HK-2 (cell line): ENCODE measurements around the gene SOX5.

Source experiments
- DNase-seq: peaks from one replicate; pipeline ENCODE4 v3.0.0-alpha.2; 2018; ENCODE audit not compliant: unreplicated experiment

The SOX5 gene

DNA sequence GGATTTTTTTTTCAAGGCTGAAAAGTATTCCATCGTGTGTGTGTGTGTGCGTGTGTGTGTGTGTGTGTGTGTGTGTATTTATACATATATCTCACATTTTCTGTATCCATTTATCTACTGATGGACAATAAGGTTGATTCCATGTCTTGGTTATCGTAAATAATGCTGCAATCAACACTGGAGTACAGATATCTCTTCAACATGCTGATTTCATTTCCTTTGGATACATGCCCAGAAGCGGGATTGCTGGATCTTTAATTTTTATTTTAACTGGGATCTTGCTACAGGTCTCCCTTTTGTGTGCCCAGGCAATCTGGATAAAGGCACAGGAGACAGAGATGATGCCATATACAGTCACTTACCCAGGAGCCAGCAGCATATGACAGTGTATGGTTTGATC lies 338.1 kb downstream of the SOX5 start:
- no peak for DNase-seq

DNA sequence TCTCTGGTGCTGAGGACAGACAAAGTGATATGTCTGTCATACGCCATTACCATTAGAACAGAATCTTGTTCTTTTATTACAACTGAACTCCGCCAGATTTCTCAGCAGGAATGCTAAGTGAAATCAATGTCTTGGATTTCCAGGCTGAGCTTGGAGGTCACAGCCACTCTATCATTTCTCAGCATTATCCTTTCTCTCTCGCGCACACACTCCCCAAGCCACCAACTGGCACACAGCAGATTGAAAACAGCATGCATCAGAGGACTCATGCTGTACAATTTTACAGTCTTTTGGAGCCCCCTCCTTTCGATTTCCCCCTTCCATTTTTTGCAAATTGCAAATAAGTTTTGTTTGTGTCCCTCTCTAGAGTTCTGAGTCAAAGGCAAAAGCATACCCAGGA lies 348.6 kb downstream of the SOX5 start:
- DNase-seq, result no peak

DNA sequence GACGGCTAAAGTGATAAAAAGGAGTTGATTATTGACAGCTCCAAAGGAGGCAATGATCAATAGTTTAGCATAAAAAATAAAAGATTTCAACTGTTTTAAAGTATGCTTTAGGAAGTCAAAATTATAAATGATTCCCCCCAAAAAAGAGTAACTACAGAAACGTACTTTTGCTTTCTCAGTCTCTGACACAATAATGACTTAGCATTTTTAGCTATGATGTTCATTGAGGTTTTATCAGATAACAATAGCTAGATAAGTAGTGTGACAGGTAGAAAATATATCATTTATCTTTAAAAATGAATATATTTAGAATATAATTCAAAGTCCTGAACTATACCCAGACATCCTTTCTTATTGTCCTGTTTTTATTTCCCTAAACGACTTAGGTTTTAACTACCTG lies 352.9 kb downstream of the SOX5 start:
- no peak for DNase-seq

DNA sequence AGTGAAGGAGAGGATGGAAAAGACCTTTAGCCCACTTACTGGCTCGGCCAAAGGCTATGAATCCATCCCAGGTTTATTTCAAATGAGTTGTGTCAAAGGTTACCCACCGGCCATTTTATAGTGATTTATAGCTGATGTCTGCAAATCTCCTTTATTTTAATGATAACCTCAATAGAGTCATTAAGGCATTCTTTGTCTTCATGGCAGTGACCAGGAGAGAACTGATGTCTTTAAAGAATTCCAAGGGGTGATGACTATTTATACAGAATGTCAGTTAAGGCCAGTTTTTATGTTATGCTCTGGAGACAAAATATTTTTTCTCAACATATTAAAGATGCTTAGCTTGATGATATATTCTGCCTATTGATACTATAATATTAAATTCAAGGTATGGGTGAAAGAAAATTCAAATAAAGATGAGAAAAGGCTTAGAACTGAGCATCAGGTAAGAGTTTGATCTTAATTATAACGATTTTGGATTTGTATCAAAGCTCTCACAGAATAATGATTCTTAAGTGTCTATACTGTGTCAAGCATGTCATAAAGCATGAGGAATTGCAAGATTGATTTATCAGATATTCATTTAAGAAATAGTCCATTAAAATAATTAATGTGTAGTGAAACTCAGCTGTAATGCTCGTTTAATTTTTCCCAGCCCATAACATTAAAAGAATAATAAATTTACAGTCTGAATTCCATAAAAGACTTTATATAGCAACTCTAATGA lies 361.5 kb downstream of the SOX5 start:
- DNase-seq, result no peak

DNA sequence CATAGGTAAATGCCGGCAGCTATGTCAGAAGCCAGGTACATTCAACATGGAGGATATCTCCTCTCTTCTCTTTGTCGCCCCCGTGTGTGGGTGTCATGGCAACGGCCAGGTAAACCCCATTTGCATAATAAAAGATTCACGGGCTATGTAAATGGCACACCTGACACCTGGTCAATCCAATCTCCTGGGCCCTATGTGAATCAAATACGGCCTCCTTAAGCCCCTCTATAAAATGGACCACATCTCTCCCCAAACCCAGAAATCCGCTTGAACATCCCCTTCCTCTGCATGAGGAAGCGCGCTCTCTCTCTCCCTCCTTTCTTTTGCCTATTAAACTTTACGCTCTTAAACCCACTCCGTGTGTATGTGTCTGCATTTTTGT lies 363.7 kb downstream of the SOX5 start:
- DNase-seq, result no peak

DNA sequence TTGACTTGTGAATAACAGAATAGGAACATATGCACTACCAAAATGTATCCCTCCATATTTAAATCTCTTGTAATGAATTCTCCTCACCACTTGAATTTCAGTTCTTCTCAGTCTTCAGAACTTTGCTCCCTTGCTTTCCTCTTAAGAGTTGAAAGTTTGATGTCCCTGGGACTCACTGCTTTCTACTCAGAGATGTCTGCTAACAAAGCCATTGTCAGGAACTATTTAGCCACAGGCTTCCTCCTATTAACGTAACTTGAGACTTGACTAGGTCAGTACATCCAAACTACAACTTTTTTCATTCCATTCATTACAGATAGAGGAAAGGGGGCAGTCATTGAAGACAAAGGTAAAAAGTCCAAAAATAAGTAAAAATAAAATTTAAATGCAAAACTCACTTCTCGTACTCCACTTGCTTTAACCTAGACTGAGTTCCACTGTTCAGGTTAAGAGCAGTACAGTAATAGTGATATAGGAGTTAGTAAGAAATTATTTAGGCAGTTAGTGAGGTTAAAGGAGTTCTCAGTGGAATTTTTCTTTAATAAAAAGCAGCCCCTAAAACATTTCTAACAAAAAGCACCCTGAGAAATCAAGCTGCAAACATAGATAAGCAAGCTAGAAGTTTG lies 364.2 kb downstream of the SOX5 start:
- no peak for DNase-seq

DNA sequence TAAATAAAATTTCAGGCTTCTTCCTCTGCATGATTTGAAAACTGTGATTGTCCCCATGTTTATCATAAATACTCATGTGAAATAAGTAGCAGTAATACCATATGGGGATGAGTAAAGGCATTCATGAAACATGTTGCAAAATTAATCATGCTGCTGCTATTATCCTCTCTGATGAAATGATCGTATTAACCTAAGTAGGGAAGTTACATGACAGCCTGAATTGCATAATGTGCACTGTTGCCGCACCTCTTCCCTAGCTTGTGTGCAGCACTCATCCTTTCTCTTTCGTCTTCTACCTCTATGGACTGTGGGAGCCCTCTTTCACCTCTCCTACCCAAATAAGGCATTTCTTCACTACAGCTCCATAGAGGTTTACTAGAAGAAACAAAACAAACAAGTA lies 367.6 kb downstream of the SOX5 start:
- no peak for DNase-seq

DNA sequence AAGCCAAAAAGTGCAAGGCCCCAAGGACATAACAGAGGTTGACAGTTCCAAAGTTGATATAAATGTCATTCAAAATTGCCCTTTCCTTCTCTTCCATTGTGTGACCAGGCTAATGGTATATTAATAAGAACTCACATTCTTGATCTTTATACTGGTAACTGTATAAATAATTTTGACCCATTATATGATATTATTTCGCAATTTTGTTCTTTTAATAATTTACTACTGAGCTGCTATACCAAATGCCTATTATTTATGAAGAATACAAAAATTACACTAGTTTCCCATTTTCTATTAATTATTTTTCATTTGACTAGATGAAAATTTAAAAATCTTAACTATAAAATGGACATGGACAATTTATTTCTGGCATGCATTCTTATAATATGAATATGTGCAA lies 370.2 kb downstream of the SOX5 start:
- no peak for DNase-seq

DNA sequence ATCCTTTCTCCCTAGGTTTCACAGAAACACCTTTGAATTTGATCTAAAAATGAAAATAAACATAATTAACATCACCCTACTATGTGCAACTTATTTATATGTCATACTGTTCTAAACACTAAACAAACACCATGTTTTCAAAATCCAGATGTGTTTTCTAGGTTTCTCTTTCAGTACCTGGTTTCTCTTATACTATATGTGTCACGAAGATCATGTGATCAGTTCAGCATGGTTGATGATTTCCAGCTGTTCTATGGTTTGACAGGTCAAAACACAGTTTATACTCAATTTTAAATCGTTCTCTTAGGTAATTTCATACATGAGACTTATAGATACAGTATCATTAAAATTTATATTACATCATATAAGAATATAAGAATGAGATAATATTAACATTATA lies 373.1 kb downstream of the SOX5 start:
- no peak for DNase-seq

DNA sequence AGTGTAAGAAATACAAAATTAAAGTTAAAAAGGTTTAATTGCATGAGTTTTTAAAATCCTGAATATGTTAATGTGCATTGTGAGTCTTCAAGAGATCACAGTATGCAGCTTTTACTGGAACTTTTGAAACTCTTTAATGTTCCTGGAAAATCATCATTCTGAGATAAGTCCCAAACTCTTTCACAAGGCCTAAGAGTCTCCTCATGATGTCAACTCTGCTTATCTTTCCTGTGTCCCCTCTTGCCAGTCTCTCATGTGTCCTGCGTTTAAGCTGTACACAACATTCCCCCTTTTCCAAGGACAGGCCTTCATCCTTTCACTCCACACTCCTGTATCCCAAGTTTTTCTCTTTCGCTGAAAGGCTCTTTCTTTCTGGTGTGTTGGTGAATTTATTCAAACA lies 380.1 kb downstream of the SOX5 start:
- DNase-seq, result no peak

DNA sequence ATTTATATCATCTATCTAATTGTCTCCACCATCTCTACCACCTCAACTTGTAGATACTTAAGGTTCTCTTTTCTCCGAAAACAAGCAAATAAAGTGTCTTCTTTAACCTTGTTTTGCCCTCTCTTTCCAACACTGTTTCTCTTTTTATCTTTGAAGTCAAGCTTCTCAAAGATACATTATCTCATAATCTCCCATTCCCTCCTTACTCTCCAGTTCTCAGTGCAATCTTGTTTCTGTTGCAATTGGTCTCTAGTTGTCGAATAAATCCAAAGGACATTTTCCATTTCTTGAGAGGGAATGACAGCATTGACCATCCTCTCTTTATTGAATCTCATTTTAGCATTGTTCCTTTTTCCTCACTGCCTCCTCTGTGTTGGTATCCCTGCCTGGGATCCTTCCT lies 383.3 kb downstream of the SOX5 start:
- no peak for DNase-seq

DNA sequence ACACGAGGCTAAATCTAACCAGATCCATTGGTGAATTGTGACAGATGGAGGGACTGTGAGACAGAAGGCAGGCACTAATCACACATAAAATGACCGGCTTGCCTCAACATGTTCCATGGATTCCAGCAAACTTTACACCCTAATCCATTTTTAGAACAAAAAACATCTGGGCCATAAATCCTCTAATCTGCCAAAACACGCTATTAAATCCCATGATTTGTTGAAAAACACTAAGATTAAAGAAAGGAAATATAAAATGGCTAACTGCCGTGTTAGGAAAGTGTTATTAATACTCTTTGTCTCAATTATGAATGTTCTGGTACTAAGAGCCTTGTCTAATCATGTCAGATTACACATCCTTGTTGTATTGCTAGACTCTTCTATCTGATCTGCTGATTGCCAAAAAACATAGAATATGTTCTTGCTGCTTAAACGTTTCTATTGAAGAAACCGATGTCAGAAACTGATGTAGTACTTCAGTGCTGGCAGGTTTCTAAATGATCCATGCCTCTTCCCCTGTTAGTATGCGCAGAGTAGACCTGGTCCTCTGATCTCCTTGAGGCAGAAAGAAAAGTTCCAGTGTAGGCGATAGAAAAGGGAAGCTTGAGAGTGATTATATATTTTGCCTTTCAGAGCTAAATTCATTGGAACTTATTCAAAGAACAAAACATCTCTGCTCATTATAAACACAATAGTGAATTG lies 384.9 kb downstream of the SOX5 start:
- DNase-seq, result no peak

DNA sequence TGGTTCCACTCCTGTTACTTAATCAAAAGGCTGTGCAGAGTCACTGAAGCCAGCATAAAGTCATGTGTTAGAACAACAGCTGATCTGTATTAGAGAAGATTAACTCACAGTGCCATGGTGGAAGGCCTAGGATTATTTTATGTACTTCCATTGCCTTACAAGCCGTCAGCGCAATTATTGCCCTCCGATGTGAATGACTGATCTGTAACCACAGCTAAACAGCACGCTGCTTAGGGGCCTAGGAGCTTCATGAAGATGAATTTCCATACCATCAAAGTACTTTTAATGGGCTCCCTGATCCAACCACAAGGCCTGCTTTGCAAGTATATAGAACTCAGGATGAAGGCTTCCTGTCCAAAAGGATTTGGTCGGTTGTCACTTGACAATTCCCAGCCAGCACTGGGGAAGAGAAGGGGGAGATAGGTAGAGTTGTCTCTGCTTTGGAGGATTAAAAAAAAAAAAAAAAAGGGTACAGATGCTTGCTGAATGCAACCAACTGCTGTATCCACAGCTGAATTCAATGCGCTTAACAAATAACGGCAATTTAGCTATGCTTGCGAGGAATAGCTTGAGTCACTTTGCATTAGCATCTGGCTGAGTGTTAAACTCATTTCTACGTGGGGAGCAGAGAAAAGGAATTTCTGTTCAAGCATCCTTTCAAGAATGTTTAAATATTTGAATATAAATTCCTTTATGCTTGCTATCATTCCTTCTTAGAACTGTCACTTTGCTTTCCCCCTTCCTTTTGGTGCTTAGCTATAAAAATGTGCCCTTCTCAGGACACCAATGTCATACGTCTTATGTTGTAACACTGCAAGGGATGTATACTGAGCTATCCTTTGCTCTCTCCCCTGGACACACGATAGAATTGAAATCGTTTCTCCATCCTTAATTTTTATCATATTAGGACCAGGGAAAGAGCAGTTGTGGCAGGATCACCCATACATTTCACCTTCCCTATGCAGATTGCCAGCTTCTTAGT lies 387.8 kb downstream of the SOX5 start:
- DNase-seq, result no peak

DNA sequence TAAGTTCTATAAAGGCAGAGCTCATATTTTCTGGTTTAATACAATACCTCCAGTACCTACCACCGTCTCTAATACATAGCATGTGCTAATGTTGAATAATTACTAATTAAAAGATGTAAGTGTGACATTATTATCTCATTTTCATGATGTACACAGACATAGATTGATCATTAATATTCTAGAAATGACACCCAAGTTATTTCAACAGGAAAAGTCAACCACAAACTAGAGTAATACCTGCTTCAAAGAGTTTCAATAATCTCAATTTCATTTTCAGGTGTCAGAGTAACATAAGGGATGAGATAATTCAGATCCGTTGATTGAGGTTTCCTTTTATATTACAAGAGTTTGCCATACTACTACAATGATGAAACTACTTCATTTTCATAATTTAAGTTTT lies 388.9 kb downstream of the SOX5 start:
- no peak for DNase-seq

DNA sequence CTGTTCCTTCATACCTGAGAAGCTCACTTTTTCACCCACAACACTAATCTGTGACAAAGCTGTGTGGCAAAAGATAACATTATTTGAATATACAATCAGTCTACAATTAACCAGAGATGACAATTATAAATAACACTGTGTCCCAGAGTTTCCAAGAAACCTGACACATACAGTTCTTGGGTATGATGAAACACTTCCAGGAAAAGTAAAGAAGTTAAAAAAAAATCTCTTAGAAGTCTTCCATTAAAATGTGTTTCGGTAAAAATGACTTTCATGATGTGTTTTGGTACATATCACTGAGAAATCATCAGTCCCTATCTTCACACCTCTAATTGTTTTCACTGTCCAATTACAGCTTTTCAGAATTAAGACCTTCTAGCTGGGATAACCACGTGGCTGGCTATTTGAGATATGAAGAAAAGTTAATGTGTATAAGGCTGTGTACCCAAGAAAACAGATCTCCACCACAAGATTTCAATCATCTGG lies 390.2 kb downstream of the SOX5 start:
- no peak for DNase-seq

DNA sequence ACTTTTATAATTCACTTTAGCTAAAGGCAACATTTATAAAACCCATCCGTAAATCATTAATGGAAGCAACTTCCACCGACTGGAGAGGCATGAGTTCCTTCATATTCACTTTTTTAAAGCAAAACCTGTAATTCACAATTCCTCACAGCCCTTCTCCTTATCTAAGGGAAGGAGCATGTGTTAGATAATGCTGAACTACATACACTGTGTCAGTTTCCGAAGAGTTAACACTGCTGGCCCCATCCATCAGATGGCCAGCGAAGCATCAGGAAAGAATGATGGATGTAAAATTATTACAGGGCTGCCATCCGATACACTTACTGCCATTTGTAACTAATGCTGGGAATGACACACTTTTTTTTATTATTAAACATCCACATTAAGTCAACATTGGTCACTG lies 392.8 kb downstream of the SOX5 start:
- DNase-seq, result no peak

DNA sequence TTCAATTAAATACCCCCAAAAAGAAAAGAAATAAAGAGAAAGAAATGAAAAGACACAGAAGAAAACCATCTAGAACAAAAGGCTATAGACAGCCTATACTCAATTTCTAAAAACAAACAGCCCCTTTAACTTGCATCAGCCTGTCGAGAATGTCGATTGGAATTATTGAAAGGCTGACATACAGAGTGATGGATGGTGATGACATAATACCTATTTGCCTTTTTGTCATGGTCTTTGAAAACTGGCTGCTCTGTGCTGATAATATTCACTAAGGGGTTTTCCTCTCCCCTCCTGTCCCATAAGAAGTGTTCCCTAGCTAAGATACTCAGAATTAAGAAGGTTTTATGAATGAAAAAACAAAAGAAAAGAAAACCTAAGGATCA lies 393.7 kb downstream of the SOX5 start:
- no peak for DNase-seq

DNA sequence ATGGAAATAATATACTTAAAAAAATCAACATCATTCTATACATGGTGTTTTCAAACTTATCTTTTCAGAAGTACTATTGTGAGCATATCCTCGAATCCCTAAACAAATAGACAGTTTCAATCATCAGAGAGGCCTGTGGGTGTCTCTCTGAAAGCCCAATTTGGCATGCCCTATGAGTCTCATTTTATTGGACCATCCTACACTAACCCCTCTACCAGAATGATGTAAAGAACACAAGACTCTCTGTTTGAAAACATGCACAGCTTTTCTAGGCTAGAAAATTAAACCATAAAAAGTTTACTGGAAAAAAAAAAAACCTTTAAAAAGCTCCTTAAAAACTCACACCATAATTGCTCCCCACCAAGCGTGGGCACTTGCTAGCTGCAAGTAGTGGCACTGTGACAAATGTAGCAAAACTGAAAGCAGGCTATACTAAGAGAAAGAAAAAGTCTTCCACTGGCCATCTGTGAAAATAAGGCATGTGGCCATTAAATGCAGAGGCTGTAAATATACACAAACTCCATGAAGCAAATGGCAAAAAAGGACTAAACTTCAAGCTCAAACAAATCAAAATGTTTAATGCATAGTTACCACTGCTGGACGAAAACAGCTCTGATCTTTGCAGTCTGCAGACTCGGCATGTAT lies 394.2 kb downstream of the SOX5 start:
- DNase-seq, result no peak

DNA sequence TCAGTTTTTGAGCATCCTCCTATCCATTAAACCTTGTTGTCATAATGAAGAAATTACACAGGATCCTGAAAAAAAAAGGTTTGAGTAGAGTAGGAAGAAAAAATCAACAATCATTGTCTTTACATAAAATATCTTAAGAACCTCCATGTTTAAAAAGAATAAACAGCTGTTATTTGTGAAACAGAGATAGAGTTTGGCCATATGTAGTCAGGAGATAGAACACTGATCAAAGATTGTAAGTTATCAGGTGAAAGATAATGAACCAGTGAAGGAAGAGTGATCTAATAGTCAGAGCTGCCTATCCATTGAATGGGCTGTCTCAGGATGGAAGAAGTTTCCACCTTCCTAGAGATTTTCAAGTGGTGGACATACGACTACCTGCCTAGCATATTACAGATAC lies 397.1 kb downstream of the SOX5 start:
- DNase-seq, result no peak

DNA sequence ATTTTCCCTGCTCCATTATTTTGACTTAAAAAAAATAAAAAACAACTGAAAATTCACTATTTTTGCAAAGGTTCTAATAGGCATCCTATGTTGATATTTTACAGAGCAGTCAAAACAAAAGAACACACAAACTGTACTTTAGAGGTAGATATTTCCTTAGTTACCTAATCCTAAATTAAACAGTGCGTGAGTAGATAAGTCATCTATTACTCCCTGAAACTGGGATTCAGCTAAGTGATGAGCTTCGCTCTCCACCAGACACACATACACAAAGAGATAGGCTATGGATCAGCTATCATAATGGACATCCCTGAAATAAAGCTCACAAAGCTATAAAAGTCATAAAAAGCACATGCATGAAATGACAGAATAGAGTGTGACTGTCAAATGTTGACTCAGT lies 398.7 kb downstream of the SOX5 start:
- no peak for DNase-seq

DNA sequence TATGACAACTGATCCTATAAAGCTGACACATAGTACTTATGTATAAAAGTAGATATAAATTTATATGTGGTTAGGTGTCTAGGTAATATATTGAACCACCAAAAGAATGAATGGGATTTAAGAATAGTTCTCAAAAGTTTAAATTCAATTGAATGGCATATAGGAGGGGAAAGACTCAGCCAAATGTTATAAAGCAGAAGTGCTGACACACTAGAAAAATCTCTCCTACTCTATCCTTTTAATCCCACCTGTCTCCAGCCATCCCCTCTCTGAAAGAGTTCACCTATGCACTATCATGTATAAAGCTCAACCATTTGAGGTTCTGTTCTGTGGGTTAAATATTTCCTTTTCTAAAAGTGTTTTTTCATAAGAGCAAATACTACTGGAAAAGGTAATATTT lies 400.7 kb downstream of the SOX5 start:
- no peak for DNase-seq

DNA sequence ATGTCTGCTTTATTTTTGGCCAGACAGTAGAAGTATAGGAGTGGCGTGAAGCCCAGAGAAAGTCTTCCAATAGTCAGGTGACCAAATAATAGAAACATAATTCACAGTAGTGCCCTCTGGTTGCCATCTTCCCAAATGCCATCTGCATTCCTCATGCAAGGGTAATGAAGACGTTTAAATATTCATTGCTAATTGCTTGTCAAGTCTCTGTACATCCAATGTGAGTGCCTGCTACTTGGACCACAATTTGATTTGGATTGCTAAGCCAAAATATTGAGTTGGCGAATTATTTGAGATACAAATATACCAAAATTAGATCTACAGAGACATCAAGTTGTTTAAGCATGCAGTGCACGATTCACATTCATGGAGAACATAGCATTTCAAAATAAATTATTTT lies 402.7 kb downstream of the SOX5 start:
- no peak for DNase-seq
